H9 (cell line): ENCODE measurements around the gene RGS6. TPM values are rescaled to one million over a fixed set of nuclear protein-coding genes. Genes with fewer than 3 reads are reported as not detected.

Source experiments
- DNase-seq: peaks from one replicate; pipeline ENCODE4 v3.0.0-alpha.2; 2017
- H2AFZ ChIP-seq: one replicate; pipeline ENCODE4 v1.6.1; 2013; ENCODE audit warnings: mild to moderate bottlenecking, low read length, control low read depth, moderate library complexity
- H2AK5ac ChIP-seq: 2 replicates; pipeline ENCODE4 v1.6.1; 2013; ENCODE audit warnings: low read length, control low read depth, mixed read lengths; ENCODE audit not compliant: insufficient read length
- H2BK120ac ChIP-seq: one replicate; pipeline ENCODE4 v1.6.1; 2013; ENCODE audit warnings: low read depth, mild to moderate bottlenecking, low read length, control low read depth, inconsistent platforms; ENCODE audit not compliant: poor library complexity, severe bottlenecking
- H2BK12ac ChIP-seq: 2 replicates; pipeline ENCODE4 v1.6.1; 2013; ENCODE audit warnings: low read length, control low read depth, mixed read lengths, low read depth; ENCODE audit not compliant: insufficient read length
- H2BK15ac ChIP-seq: 2 replicates; pipeline ENCODE4 v1.6.1; 2013; ENCODE audit warnings: low read depth, low read length, control low read depth
- H2BK20ac ChIP-seq: one replicate; pipeline ENCODE4 v1.6.1; 2013; ENCODE audit warnings: low read depth, mild to moderate bottlenecking, low read length, control low read depth, inconsistent platforms; ENCODE audit not compliant: poor library complexity, severe bottlenecking
- H2BK5ac ChIP-seq: 2 replicates; pipeline ENCODE4 v1.6.1; 2013; ENCODE audit warnings: low read length, control low read depth, mixed read lengths; ENCODE audit not compliant: insufficient read length
- H3K14ac ChIP-seq: 2 replicates; pipeline ENCODE4 v1.6.1; 2013; ENCODE audit warnings: low read length, control low read depth; ENCODE audit not compliant: insufficient read depth
- H3K18ac ChIP-seq: 2 replicates; pipeline ENCODE4 v1.6.1; 2013; ENCODE audit warnings: low read depth, mild to moderate bottlenecking, mixed read lengths, low read length, control low read depth; ENCODE audit not compliant: insufficient read length
- H3K23ac ChIP-seq: 2 replicates; pipeline ENCODE4 v1.6.1; 2013; ENCODE audit warnings: low read length, control low read depth, mixed read lengths, low read depth; ENCODE audit not compliant: insufficient read length
- H3K23me2 ChIP-seq: 2 replicates; pipeline ENCODE4 v1.6.1; 2013; ENCODE audit warnings: low read depth, mild to moderate bottlenecking, mixed read lengths, low read length, control low read depth; ENCODE audit not compliant: insufficient read length, poor library complexity, severe bottlenecking
- H3K27ac ChIP-seq: 2 replicates; pipeline ENCODE4 v1.5.1; 2013; ENCODE audit warnings: low read length, control low read depth, mixed read lengths, low read depth; ENCODE audit not compliant: insufficient read length
- H3K27me3 ChIP-seq: 2 replicates; pipeline ENCODE4 v1.6.1; 2013; ENCODE audit warnings: low read length, control low read depth, inconsistent platforms; ENCODE audit not compliant: insufficient read depth
- H3K4ac ChIP-seq: 2 replicates; pipeline ENCODE4 v1.6.1; 2013; ENCODE audit warnings: low read depth, mild to moderate bottlenecking, control low read depth, inconsistent platforms, low read length, moderate library complexity
- H3K4me1 ChIP-seq: 2 replicates; pipeline ENCODE4 v1.6.1; 2013; ENCODE audit warnings: low read length, control low read depth, inconsistent platforms; ENCODE audit not compliant: insufficient read depth
- H3K4me2 ChIP-seq: 2 replicates; pipeline ENCODE4 v1.6.1; 2013; ENCODE audit warnings: low read length, control low read depth, mixed read lengths; ENCODE audit not compliant: insufficient read length, insufficient read depth
- H3K56ac ChIP-seq: 2 replicates; pipeline ENCODE4 v1.6.1; 2013; ENCODE audit warnings: low read depth, mild to moderate bottlenecking, mixed read lengths, low read length, control low read depth; ENCODE audit not compliant: insufficient read length
- H3K79me1 ChIP-seq: 2 replicates; pipeline ENCODE4 v1.6.1; 2013; ENCODE audit warnings: low read depth, mild to moderate bottlenecking, moderate library complexity, low read length, control low read depth, inconsistent platforms; ENCODE audit not compliant: insufficient read depth, poor library complexity, severe bottlenecking
- H3K79me2 ChIP-seq: 2 replicates; pipeline ENCODE4 v1.6.1; 2013; ENCODE audit warnings: low read length, control low read depth, inconsistent platforms; ENCODE audit not compliant: insufficient read depth
- H3K9ac ChIP-seq: 2 replicates; pipeline ENCODE4 v1.6.1; 2013; ENCODE audit warnings: low read length, control low read depth, mixed read lengths; ENCODE audit not compliant: insufficient read length; ENCODE audit errors: extremely low read depth
- H3K9me3 ChIP-seq: one replicate; pipeline ENCODE4 v1.6.1; 2013; ENCODE audit warnings: low read depth, low read length, inconsistent platforms; ENCODE audit not compliant: control insufficient read depth
- H3T11ph ChIP-seq: one replicate; pipeline ENCODE4 v1.6.1; 2013; ENCODE audit warnings: mild to moderate bottlenecking, low read length, control low read depth, inconsistent platforms
- H4K20me1 ChIP-seq: one replicate; pipeline ENCODE4 v1.6.1; 2013; ENCODE audit not compliant: control insufficient read depth, insufficient read length, insufficient read depth
- H4K5ac ChIP-seq: 2 replicates; pipeline ENCODE4 v1.6.1; 2013; ENCODE audit warnings: low read depth, mild to moderate bottlenecking, mixed read lengths, low read length, control low read depth; ENCODE audit not compliant: insufficient read length
- H4K8ac ChIP-seq: replicated peaks from 2 replicates; pipeline ENCODE4 v1.6.1; 2013; ENCODE audit warnings: low read length, control low read depth, mixed read lengths, low read depth; ENCODE audit not compliant: insufficient read length
- H4K91ac ChIP-seq: 2 replicates; pipeline ENCODE4 v1.6.1; 2013; ENCODE audit warnings: low read depth, mild to moderate bottlenecking, moderate library complexity, mixed read lengths, low read length, control low read depth; ENCODE audit not compliant: insufficient read length
- H3K27ac Mint-ChIP-seq, 3 experiments: 2 replicates in 2 of 3; 3 replicates in 1 of 3; pipeline ENCODE4 v1.8.0; 2020 to 2021; ENCODE audit warnings: mixed read lengths in 3 of 3, mild to moderate bottlenecking in 1 of 3, moderate library complexity in 1 of 3
- H3K27me3 Mint-ChIP-seq: 2 replicates; pipeline ENCODE4 v1.8.0; 2021; ENCODE audit warnings: low read depth, mild to moderate bottlenecking, moderate library complexity, mixed read lengths
- H3K36me3 Mint-ChIP-seq, 3 experiments: 2 replicates in 2 of 3; 3 replicates in 1 of 3; pipeline ENCODE4 v1.8.0; 2020 to 2021; ENCODE audit warnings: low read depth in 3 of 3, mixed read lengths in 3 of 3; ENCODE audit not compliant: insufficient read depth in 1 of 3
- H3K4me1 Mint-ChIP-seq, 2 experiments: 2 replicates each; pipeline ENCODE4 v1.8.0; 2020; ENCODE audit warnings: mixed read lengths in 2 of 2
- H3K4me3 Mint-ChIP-seq, 2 experiments: 2 replicates in 1 of 2; 3 replicates in 1 of 2; pipeline ENCODE4 v1.8.0; 2020 to 2021; ENCODE audit warnings: mild to moderate bottlenecking in 2 of 2, mixed read lengths in 2 of 2, moderate library complexity in 1 of 2
- H3K9me3 Mint-ChIP-seq, 2 experiments: 2 replicates in 1 of 2; 3 replicates in 1 of 2; pipeline ENCODE4 v1.8.0; 2020; ENCODE audit warnings: mild to moderate bottlenecking in 2 of 2, mixed read lengths in 2 of 2, moderate library complexity in 1 of 2
- WGBS: extraction: QIAGEN DNeasy Blood & Tissue Kit; methylation state at CpG from one replicate; pipeline ENCODE4 v1.1.7; 2013; ENCODE audit warnings: missing lambda C conversion rate, low lambda C conversion rate, mixed read lengths; ENCODE audit not compliant: insufficient read length; ENCODE audit errors: extremely low coverage; 5-methylcytosine and 5-hydroxymethylcytosine counted together
- total RNA-seq: library from RNA; stranded (reverse); gene quantifications from 2 replicates; pipeline ENCODE4 v1.2.1, GENCODE V29; 2021
- TF ChIP-seq, protein P1 (sequence below): fragments of 200-600 bp; sonication (generic); conservative IDR thresholded peaks from 3 replicates; pipeline ENCODE4 v1.8.0; 2021; ENCODE audit warnings: antibody characterized with exemption, mild to moderate bottlenecking

The RGS6 gene
- total RNA-seq, 1 experiment from 2014 or later: 3.0 TPM

GRCh38 chr14:72434856-72435255, 502.6 kb downstream of the RGS6 start:
- H3K27me3 ChIP-seq: no peaks in the 10 kb centered on the region
- no peak overlapping the region for H3K4ac ChIP-seq
- no peak overlapping the region for H4K91ac ChIP-seq
- TF ChIP-seq, protein P1, sequence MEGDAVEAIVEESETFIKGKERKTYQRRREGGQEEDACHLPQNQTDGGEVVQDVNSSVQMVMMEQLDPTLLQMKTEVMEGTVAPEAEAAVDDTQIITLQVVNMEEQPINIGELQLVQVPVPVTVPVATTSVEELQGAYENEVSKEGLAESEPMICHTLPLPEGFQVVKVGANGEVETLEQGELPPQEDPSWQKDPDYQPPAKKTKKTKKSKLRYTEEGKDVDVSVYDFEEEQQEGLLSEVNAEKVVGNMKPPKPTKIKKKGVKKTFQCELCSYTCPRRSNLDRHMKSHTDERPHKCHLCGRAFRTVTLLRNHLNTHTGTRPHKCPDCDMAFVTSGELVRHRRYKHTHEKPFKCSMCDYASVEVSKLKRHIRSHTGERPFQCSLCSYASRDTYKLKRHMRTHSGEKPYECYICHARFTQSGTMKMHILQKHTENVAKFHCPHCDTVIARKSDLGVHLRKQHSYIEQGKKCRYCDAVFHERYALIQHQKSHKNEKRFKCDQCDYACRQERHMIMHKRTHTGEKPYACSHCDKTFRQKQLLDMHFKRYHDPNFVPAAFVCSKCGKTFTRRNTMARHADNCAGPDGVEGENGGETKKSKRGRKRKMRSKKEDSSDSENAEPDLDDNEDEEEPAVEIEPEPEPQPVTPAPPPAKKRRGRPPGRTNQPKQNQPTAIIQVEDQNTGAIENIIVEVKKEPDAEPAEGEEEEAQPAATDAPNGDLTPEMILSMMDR: no peak
- no peak overlapping the region for H3T11ph ChIP-seq
- no peak overlapping the region for H3K23ac ChIP-seq
- no peak overlapping the region for H2BK120ac ChIP-seq
- H3K9me3 ChIP-seq: no peaks in the 10 kb centered on the region
- no peak overlapping the region for H3K14ac ChIP-seq
- no peak overlapping the region for H3K56ac ChIP-seq
- H3K27ac Mint-ChIP-seq: peak overlapping the region in 1 of 3 experiments; percentile 23; a peak in 1 of 7 replicates
- no peak for DNase-seq
- H2BK12ac ChIP-seq: no peak overlapping the region
- H3K79me2 ChIP-seq: no peaks in the 10 kb centered on the region
- H3K79me1 ChIP-seq: no peaks in the 10 kb centered on the region
- no peak overlapping the region for H2BK20ac ChIP-seq
- no peak overlapping the region for H3K9ac ChIP-seq
- no peaks in the 10 kb centered on the region; a peak in 1 of 7 replicates for H3K36me3 Mint-ChIP-seq
- no peak overlapping the region for H2BK5ac ChIP-seq
- H4K8ac ChIP-seq: no peak overlapping the region
- peaks cover 1% of the 10 kb centered on the region; the same call in 1 of the 2 replicates for H3K27me3 Mint-ChIP-seq
- H3K23me2 ChIP-seq: no peaks in the 10 kb centered on the region
- no peak overlapping the region for H2AFZ ChIP-seq
- H3K4me3 Mint-ChIP-seq: no peak overlapping the region
- H2BK15ac ChIP-seq: no peak overlapping the region
- peaks cover 15 to 17% of the 10 kb centered on the region in 2 experiments for H3K4me1 Mint-ChIP-seq
- no peak overlapping the region for H3K4me2 ChIP-seq
- no peak overlapping the region for H2AK5ac ChIP-seq
- H3K27ac ChIP-seq: no peak overlapping the region
- H4K5ac ChIP-seq: no peak overlapping the region
- no peaks in the 10 kb centered on the region for H4K20me1 ChIP-seq
- WGBS: no CpG with 5 or more reads among the region's 2 CpGs
- no peaks in the 10 kb centered on the region; a peak in 3 of 5 replicates for H3K9me3 Mint-ChIP-seq
- no peaks in the 10 kb centered on the region for H3K4me1 ChIP-seq
- no peak overlapping the region for H3K18ac ChIP-seq
